Stimulated activated CD4-positive, alpha-beta T cell treated with anti-CD3 and anti-CD28 coated beads, Interleukin-12 subunit alpha, Interleukin-12 subunit beta, amount 100 ng/mL, for 4 hours (primary cell): ENCODE measurements around the gene MPZL3.

Source experiments
- DNase-seq: peaks from one replicate; pipeline ENCODE4 v3.0.0-alpha.2; 2020

MPZL3 gene

GRCh38 chr11:118229274-118229847 is 22.8 kb downstream of the MPZL3 start:
- no peak for DNase-seq

GRCh38 chr11:118227865-118228785 is 24.0 kb downstream of the MPZL3 start:
- DNase-seq: no peak

DNA sequence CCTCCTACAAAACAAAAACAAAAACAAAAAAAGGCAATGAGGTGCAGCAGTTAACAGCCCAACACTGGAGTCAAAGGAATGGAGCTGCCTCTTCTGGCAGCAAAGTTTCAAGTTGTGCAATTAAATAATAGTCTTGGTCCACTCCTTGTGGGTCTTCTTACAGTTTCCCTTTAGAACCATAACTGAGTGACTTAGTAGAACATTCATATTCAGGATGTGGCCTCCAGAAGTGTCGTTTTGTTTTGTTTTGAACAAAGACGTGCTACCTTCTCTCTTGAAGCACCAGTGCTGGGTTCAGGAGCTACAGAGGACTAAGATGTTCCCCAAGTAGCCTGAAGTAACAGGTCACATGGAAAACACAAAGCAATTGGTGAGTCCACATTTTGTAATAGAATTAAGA is 25.4 kb downstream of the MPZL3 start:
- no peak for DNase-seq

- no peak for DNase-seq
These were observed 25.9 kb downstream of the MPZL3 start for GRCh38 chr11:118226296-118226695.

- peak; percentile 43 for DNase-seq
These were observed 27.5 kb downstream of the MPZL3 start, which contains the start of gene JAML for GRCh38 chr11:118224511-118225188. TSS of gene JAML (minus strand) at chr11:118225011. CDS start at chr11:118214866, 10,145 bp downstream.

DNA sequence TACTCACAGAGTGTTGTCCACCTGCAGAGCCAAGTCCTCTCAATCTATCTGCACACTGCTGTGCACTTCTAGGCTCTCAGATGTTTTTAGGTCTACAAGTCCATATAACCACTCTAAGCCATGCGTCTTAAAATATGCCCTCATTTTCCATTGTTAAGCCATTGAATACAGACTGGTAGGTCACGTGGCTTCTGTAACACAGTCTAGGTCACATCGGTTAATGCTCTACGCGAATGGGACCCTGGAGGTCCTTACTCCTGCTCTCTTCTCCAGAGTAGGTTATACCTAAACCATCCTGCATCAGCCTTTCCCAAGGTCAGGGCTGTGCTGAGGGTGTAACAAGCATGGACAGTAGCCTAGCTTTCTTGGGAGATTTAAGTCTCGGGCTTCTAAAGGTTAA is 28.2 kb downstream of the MPZL3 start:
- no peak for DNase-seq

DNA sequence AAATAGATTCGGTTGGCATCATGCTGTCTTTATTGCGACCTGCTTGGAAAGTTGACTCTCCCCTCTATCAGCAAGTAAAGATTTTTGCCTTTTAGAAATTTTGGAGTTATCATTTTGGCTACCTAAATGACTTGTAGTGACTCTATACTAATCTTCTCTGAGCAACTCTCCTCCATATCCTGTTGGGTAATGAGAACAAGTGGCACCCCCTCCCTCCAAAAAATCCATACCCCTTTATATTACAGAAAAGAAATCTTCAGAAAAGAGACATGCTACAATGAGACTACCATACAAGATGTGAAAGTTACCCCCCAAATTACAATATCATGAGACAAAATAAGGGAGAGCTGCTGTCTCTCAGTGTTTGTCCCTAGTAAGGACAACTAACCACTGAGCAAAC is 28.6 kb downstream of the MPZL3 start:
- no peak for DNase-seq

DNA sequence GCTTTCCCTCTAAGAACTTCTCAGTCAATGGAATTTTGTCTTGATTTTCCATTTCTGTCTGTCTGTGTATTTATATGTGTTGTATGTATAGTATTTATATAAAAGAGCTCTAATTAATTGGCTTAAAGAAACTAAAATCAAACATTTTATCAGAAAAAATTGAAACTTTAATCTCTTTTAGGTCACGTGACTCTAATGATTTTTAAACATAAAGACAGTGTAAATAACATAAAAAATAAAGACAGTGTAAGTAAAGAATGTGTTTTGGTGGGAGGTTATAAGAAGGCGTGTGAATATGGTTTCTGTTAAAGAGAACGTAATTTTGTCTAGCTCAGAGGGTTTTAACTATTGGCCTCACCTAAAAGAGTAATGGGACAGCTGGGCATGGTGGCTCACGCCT is 29.7 kb downstream of the MPZL3 start:
- no peak for DNase-seq

GRCh38 chr11:118221419-118221818 is 30.7 kb downstream of the MPZL3 start:
- no peak for DNase-seq

- DNase-seq: no peak
These were observed 32.4 kb downstream of the MPZL3 start for GRCh38 chr11:118219732-118220131.

GRCh38 chr11:118219244-118219643 is 32.9 kb downstream of the MPZL3 start:
- DNase-seq: no peak

DNA sequence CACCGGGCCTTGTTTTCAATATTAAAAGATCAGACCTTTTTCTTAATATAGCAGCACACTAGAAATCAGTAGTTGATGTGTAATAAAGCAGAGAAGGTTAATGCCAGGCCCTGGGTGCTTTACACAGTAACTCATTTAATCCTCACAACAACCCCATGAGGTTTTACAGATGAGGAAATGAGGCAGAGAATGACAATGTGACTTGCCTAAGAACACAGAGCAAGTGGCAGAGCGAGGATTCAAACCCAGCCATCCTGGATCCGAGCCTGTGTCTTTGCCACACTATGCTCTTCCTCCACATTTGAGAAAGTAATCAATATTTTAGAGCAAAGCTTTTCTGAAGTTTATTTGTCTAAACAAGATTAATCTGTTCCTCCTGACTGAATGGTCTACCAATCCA is 34.6 kb downstream of the MPZL3 start:
- DNase-seq: no peak

- peak; percentile 50 for DNase-seq
These were observed 35.3 kb downstream of the MPZL3 start for GRCh38 chr11:118216621-118217481.

- DNase-seq: no peak
These were observed 36.4 kb downstream of the MPZL3 start for GRCh38 chr11:118215765-118216164.

DNA sequence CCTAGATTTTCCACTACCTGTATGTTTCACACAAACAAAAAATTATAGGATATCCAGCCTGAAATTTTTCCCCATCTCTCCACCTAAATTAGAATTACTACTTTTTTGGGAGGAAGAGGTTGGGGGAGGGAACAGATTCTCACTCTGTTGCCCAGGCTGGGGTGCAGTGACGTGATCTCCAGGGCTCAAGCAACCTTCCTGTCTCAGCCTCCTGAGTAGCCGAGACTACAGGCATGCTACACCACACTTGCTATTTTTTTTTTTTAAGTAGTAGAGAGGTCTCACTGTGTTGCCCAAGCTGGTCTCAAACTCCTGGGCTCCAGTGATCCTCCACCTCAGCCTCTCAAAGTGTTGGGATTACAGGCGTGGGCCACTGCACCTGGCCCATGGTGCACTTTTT is 36.9 kb downstream of the MPZL3 start:
- DNase-seq: no peak

- no peak for DNase-seq
These were observed 37.8 kb downstream of the MPZL3 start for GRCh38 chr11:118214210-118214914.

DNA sequence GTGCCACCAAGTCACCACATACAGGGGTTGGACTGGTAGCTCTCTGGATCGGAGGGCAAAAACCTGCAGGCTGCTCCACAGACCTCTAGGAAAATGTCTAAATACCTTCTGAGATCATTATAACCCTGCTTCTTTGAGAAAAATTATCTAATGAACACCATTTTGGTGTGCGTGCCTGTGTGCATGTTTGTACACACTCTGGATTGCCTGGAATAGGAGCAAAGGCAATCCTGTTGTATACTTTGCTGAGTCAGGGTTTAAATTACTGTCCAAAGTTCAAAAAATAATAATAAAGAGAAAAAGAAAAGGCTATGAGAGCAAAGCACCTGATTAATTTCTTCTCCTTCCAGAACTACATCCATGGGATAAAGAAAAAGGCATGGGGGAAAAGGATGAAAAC is 38.4 kb downstream of the MPZL3 start:
- DNase-seq: no peak

- no peak for DNase-seq
These were observed 39.0 kb downstream of the MPZL3 start for GRCh38 chr11:118213201-118213600.

DNA sequence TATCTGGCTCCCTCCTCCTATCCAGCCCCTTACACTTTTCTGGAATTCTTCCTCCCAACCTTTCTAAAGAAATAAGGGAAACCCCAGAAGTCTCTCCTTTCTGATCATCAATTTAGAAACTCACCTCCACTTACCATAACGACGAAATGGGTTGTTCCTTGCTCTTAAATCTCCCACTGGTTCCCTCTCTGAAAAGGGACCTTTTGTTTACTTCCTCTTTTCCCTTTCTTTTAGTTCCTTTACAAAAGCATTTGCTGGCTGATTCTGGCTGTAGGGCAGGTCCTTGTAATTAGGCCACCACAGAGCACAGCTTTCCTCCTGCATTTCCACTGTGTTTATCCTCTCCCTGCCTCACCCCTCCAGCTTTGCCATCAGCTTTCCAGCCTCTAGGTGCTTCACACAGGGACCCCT is 39.4 kb downstream of the MPZL3 start:
- no peak for DNase-seq

GRCh38 chr11:118212131-118212725 is 39.9 kb downstream of the MPZL3 start:
- no peak for DNase-seq

DNA sequence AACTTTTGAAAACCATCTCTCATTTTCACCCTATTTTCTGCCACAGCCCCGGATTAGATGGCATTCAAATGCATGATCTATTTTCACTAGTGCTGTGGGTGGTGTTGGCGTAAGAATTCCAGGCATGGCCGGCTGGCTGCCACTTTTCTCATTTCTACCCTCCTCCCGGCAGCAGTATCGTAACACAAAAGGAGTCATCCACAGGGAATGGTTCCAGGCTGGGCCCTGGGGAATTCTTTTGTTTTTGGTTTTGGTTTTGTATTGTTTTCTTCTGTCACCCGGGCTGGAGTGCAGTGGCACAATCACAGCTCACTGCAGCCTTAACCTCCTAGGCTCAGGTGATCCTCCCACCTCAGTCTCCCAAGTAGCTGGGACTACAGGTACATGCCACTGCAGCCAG is 41.2 kb downstream of the MPZL3 start:
- no peak for DNase-seq

DNA sequence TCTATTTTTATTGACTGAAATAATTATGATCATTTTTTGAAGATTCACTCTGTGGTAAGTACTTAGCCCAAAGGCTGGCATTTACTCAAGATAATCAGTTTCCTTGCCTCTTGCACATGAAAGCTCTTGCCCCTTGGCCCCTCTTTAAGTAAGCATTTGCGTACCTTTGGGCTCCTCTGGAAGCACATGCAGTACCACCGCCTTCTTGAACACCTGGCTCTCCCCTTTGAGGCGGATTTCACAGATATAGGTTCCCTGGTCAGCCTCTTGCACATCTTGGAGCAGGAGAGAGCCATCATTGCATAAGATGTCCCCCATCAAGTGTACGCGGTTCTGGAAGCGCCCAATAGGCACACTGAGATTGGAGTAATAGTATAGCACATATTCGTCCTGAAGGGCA is 41.8 kb downstream of the MPZL3 start:
- no peak for DNase-seq
